Body of pancreas (tissue), 4 donors: ENCODE results near the gene PXDN.
"Not testable (repeated sequence)": the region's sequence is repeated elsewhere in the genome, so short reads cannot be mapped to it uniquely, and the experiment has no call there.

Experiments used
- CTCF ChIP-seq, 7 experiments: fragments of 450-650 bp in 4 of 7; fragments of 200-600 bp in 3 of 7; sonication (generic) in 3 of 7; IDR thresholded peaks; one replicate each; pipeline ENCODE4 v1.5.1; 2016 to 2019; ENCODE audit warnings: antibody characterized with exemption in 7 of 7
- POLR2A ChIP-seq, 3 donors: fragments of 450-650 bp; IDR thresholded peaks; one replicate each; pipeline ENCODE4 v1.6.1; 2016; ENCODE audit warnings: antibody characterized with exemption in 3 of 3, mild to moderate bottlenecking in 2 of 3

- TF ChIP-seq CTCF, POLR2A (IDR thresholded peaks at IDR 0.05): not testable (repeated sequence)
These were observed 11.0 kb downstream of the PXDN start for GRCh38 chr2:1733298-1733697.
